HEK293 (cell line): ENCODE data around the gene FIGLA.

Experiments used
- CTCF ChIA-PET: fragments of 350-600 bp; formaldehyde crosslinking; extraction: SDS; loops from one replicate; lab custom pipeline; 2021; ENCODE audit warnings: antibody characterized with exemption; lab: Yijun Ruan, JAX
- POLR2A ChIA-PET: fragments of 300-600 bp; formaldehyde crosslinking; extraction: SDS; loops from one replicate; lab custom pipeline; 2020; ENCODE audit warnings: antibody characterized with exemption, inconsistent platforms; lab: Yijun Ruan, JAX
- H3K27ac ChIP-seq: fragments of 200-500 bp; sonication (Bioruptor generic); 2 replicates; pipeline ENCODE4 v1.5.1; 2014; ENCODE audit warnings: low read depth, low read length, control low read depth, inconsistent platforms; ENCODE audit errors: extremely low read depth
- H3K36me3 ChIP-seq, 2 experiments: fragments of 200-500 bp in 1 of 2; sonication (Bioruptor generic) in 1 of 2; 1 replicate in 1 of 2; 2 replicates in 1 of 2; pipeline ENCODE4 v1.5.1; 2014 to 2017; ENCODE audit warnings: inconsistent platforms in 2 of 2, low read length in 2 of 2; ENCODE audit not compliant: control insufficient read depth in 2 of 2, insufficient read depth in 1 of 2
- H3K4me1 ChIP-seq: fragments of 200-500 bp; sonication (Bioruptor generic); 2 replicates; pipeline ENCODE4 v1.5.1; 2014; ENCODE audit warnings: mild to moderate bottlenecking, low read length, inconsistent platforms; ENCODE audit not compliant: control insufficient read depth, insufficient read depth
- H3K4me3 ChIP-seq: 2 replicates; pipeline ENCODE4 v1.5.1; 2011; ENCODE audit warnings: low read depth, mild to moderate bottlenecking, control low read depth, low read length, moderate library complexity
- H3K9me3 ChIP-seq: fragments of 200-500 bp; sonication (Bioruptor generic); 2 replicates; pipeline ENCODE4 v1.5.1; 2014; ENCODE audit warnings: low read depth, low read length, inconsistent platforms; ENCODE audit not compliant: control insufficient read depth, insufficient read depth
- ELK4 ChIP-seq: IDR thresholded peaks from 2 replicates; pipeline ENCODE4 v1.6.1; 2011; ENCODE audit warnings: mild to moderate bottlenecking, low read depth, low read length, borderline replicate concordance
- GFI1B ChIP-seq: fragments of 450-650 bp; formaldehyde crosslinking; IDR thresholded peaks from 2 replicates; pipeline ENCODE4 v1.5.1; 2016; ENCODE audit warnings: missing biosample characterization, missing genetic modification characterization
- KLF9 ChIP-seq: fragments of 450-650 bp; formaldehyde crosslinking; IDR thresholded peaks from 2 replicates; pipeline ENCODE4 v1.5.1; 2016; ENCODE audit warnings: missing biosample characterization, missing genetic modification characterization, low read depth
- REST ChIP-seq: fragments of 450-650 bp; formaldehyde crosslinking; IDR thresholded peaks from 2 replicates; pipeline ENCODE4 v1.5.1; 2016; ENCODE audit warnings: missing biosample characterization, missing genetic modification characterization
- SP7 ChIP-seq: fragments of 450-650 bp; formaldehyde crosslinking; IDR thresholded peaks from 2 replicates; pipeline ENCODE4 v1.5.1; 2016; ENCODE audit warnings: missing biosample characterization, missing genetic modification characterization
- WT1 ChIP-seq: fragments of 450-650 bp; formaldehyde crosslinking; IDR thresholded peaks from 2 replicates; pipeline ENCODE4 v1.5.1; 2016; ENCODE audit warnings: missing biosample characterization, missing genetic modification characterization
- ZBTB44 ChIP-seq: fragments of 450-650 bp; IDR thresholded peaks from 2 replicates; pipeline ENCODE4 v1.5.1; 2018; ENCODE audit warnings: missing biosample characterization, mild to moderate bottlenecking, missing genetic modification characterization
- ZFP3 ChIP-seq: fragments of 450-650 bp; formaldehyde crosslinking; IDR thresholded peaks from 2 replicates; pipeline ENCODE4 v1.5.1; 2016; ENCODE audit warnings: low read depth, missing biosample characterization, missing genetic modification characterization
- ZFP41 ChIP-seq: fragments of 450-650 bp; formaldehyde crosslinking; IDR thresholded peaks from 2 replicates; pipeline ENCODE4 v1.5.1; 2016; ENCODE audit warnings: missing biosample characterization, missing genetic modification characterization, borderline replicate concordance
- ZFP69B ChIP-seq: fragments of 450-650 bp; formaldehyde crosslinking; IDR thresholded peaks from 2 replicates; pipeline ENCODE4 v1.5.1; 2016; ENCODE audit warnings: missing biosample characterization, missing genetic modification characterization
- ZNF133 ChIP-seq: fragments of 450-650 bp; formaldehyde crosslinking; IDR thresholded peaks from 2 replicates; pipeline ENCODE4 v1.5.1; 2016; ENCODE audit warnings: missing biosample characterization, missing genetic modification characterization
- ZNF146 ChIP-seq: fragments of 450-650 bp; formaldehyde crosslinking; IDR thresholded peaks from 2 replicates; pipeline ENCODE4 v1.5.1; 2016; ENCODE audit warnings: missing biosample characterization, missing genetic modification characterization
- ZNF24 ChIP-seq: fragments of 450-650 bp; formaldehyde crosslinking; IDR thresholded peaks from 2 replicates; pipeline ENCODE4 v1.5.1; 2016; ENCODE audit warnings: missing biosample characterization, missing genetic modification characterization
- ZNF248 ChIP-seq: fragments of 450-650 bp; formaldehyde crosslinking; IDR thresholded peaks from 2 replicates; pipeline ENCODE4 v1.5.1; 2017; ENCODE audit warnings: missing biosample characterization, missing genetic modification characterization
- ZNF280C ChIP-seq: fragments of 450-650 bp; formaldehyde crosslinking; IDR thresholded peaks from 2 replicates; pipeline ENCODE4 v1.5.1; 2016; ENCODE audit warnings: missing biosample characterization, missing genetic modification characterization
- ZNF292 ChIP-seq: fragments of 450-650 bp; formaldehyde crosslinking; IDR thresholded peaks from 2 replicates; pipeline ENCODE4 v1.5.1; 2016; ENCODE audit warnings: low read depth, missing biosample characterization, missing genetic modification characterization, borderline replicate concordance
- ZNF488 ChIP-seq: fragments of 450-650 bp; formaldehyde crosslinking; IDR thresholded peaks from 2 replicates; pipeline ENCODE4 v1.5.1; 2016; ENCODE audit warnings: missing biosample characterization, missing genetic modification characterization
- ZNF571 ChIP-seq: fragments of 450-650 bp; formaldehyde crosslinking; IDR thresholded peaks from 2 replicates; pipeline ENCODE4 v1.5.0; 2017; ENCODE audit warnings: missing biosample characterization, missing genetic modification characterization
- ZNF658 ChIP-seq: fragments of 450-650 bp; formaldehyde crosslinking; IDR thresholded peaks from 2 replicates; pipeline ENCODE4; 2016; ENCODE audit warnings: missing biosample characterization, missing genetic modification characterization
- ZNF704 ChIP-seq: fragments of 450-650 bp; formaldehyde crosslinking; IDR thresholded peaks from 2 replicates; pipeline ENCODE4 v1.5.1; 2016; ENCODE audit warnings: missing biosample characterization, missing genetic modification characterization
- ZNF707 ChIP-seq: fragments of 450-650 bp; formaldehyde crosslinking; IDR thresholded peaks from 2 replicates; pipeline ENCODE4 v1.5.1; 2016; ENCODE audit warnings: missing biosample characterization, missing genetic modification characterization
- ZNF768 ChIP-seq: fragments of 450-650 bp; formaldehyde crosslinking; IDR thresholded peaks from 2 replicates; pipeline ENCODE4 v1.5.1; 2018; ENCODE audit warnings: missing biosample characterization, mild to moderate bottlenecking, missing genetic modification characterization

FIGLA gene

GRCh38 chr2:70779491-70779890 lies 11.0 kb downstream of the FIGLA start:
- no peaks in the 10 kb centered on the region for H3K4me1 ChIP-seq
- no peaks in the 10 kb centered on the region for H3K9me3 ChIP-seq
- no peaks in the 10 kb centered on the region for H3K36me3 ChIP-seq
- ChIA-PET POLR2A (no interaction called here), CTCF (interaction anchor here (1.0 to 5.2 kb wide), 3 partner anchors 10 to 439 kb away, joined by 3 to 35 read pairs (median 3); partner anchors contain the start of gene ADD2)
- no peak overlapping the region for H3K27ac ChIP-seq
- TF ChIP-seq WT1 (no peak), ZNF658 (tag by site-specific recombination) (no peak), ZNF571 (tag by site-specific recombination) (no peak), ZNF24 (no peak)
- H3K4me3 ChIP-seq = no peak overlapping the region

- POLR2A ChIA-PET = no interaction called here
- no peaks in the 10 kb centered on the region for H3K9me3 ChIP-seq
- no peaks in the 10 kb centered on the region for H3K4me1 ChIP-seq
- no peak for TF ChIP-seq ZFP41 (tag by site-specific recombination)
- H3K36me3 ChIP-seq = no peaks in the 10 kb centered on the region
- CTCF ChIA-PET = interaction anchor here (0.7 to 5.2 kb wide), 3 partner anchors 9 to 63 kb away, joined by 3 to 35 read pairs (median 11); partner anchors contain the start of gene ADD2
- no peak overlapping the region for H3K4me3 ChIP-seq
- no peak overlapping the region for H3K27ac ChIP-seq
Observed at GRCh38 chr2:70778676-70779075, 11.8 kb downstream of the FIGLA start.

- H3K36me3 ChIP-seq = no peaks in the 10 kb centered on the region
- H3K4me1 ChIP-seq = no peaks in the 10 kb centered on the region
- H3K9me3 ChIP-seq = no peaks in the 10 kb centered on the region
- ChIA-PET POLR2A (interaction anchor here (0.7 kb wide), 1 partner anchor 20 kb away, joined by 3 read pairs; no protein-coding TSS in a partner anchor), CTCF (interaction anchor here (2.4 to 5.2 kb wide), 2 partner anchors 9 to 10 kb away, joined by 11 to 35 read pairs; partner anchors contain the start of gene ADD2)
- no peak overlapping the region for H3K4me3 ChIP-seq
- H3K27ac ChIP-seq = no peak overlapping the region
- TF ChIP-seq ZBTB44 (no peak), ZNF248 (no peak), ZNF133 (tag by site-specific recombination) (no peak), ZNF292 (tag by site-specific recombination) (no peak), ZFP3 (no peak), ZFP69B (no peak), ZNF704 (tag by site-specific recombination) (no peak), GFI1B (tag by site-specific recombination) (no peak), ZNF280C (tag by site-specific recombination) (no peak), ELK4 (no peak), ZNF488 (no peak), ZNF768 (tag by site-specific recombination) (no peak), ZNF146 (no peak), ZNF707 (tag by site-specific recombination) (no peak), SP7 (tag by site-specific recombination) (no peak), KLF9 (no peak), REST (no peak)
Observed at GRCh38 chr2:70777450-70777849, 13.0 kb downstream of the FIGLA start.
